ENCODE measurements around the gene NFIC. TPM values are rescaled to one million over a fixed set of nuclear protein-coding genes. Genes with fewer than 3 reads are reported as not detected.
A peak's percentile ranks its signal among the peaks of the same experiment; 100 is the strongest.

Gene NFIC
- polyA plus RNA-seq, 1 of the 3 experiments (the other 2 are of a cell fraction): 7.2 TPM

DNA sequence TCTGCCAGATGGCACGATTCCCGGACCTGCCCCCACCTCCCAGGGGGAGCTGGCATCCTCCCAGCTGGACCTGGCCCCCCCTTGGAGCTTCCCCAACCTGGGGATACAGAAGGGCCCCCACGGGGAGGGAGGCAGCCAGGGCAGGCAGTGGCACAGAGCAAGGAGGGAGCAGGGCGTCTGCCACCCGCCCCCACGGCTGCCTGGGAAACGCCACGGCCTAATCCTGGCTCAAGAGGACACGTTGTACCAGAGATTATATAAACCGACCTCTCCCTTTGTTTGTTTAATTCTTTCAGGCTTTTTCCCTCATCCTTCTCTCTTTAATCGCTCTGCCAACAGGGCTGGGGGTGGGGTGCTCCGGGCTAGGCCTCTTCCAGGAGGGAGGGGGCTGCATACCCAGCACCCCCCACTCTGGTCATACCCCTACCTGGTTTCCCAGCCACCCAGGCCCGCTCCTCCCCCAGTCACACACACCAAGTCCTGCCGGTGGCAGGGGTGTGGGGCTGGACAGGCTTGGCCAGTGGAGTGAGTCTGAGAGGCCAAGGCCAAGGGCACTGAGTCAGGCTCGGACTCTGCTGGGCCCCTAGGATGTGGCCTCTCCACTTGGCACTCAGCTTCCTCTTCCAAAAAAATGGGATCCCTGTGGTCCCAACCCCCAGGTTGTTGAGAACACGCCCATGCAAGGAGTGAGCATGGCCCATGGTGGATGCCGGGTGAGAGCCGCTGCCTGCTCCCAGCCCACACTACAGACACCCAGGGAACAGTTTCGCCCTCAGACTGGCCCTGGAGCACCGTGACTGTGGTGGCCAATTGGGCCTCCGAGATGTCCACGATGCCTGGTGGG is 29.5 kb upstream of the NFIC start:
- DNase-seq: peak; percentile 76
- no peaks in the 10 kb centered on the region for H3K79me2 ChIP-seq (ENCODE audit: insufficient read depth)
- no peaks in the 10 kb centered on the region for H4K20me1 ChIP-seq (ENCODE audit: insufficient read depth)
- H3F3A ChIP-seq (replicated peaks; ENCODE audit: insufficient read depth): no peaks in the 10 kb centered on the region
- H3K9me3 ChIP-seq: no peaks in the 10 kb centered on the region
- H2AFZ ChIP-seq (ENCODE audit: low read depth): peak overlapping the region; percentile 69
- H3K27ac ChIP-seq (ENCODE audit: low read depth in 2 of 2, low read length in 1 of 2): peak overlapping the region; percentile 40 to 83
- 42% methylated on average over 12 of the region's 22 CpGs for WGBS (ENCODE audit: low lambda C conversion rate)
- H3K9me2 ChIP-seq: no peaks in the 10 kb centered on the region
- H3K36me3 ChIP-seq (replicated peaks in 1 of 2; ENCODE audit: control insufficient read depth in 1 of 2, insufficient read depth in 2 of 2, low read length in 1 of 2): no peaks in the 10 kb centered on the region
- H3K4me3 ChIP-seq (ENCODE audit: low read depth in 2 of 2, low read length in 1 of 2): no peak overlapping the region
- H3K4me1 ChIP-seq (ENCODE audit: control insufficient read depth in 1 of 2, insufficient read depth in 2 of 2, low read depth in 1 of 2, low read length in 1 of 2): peaks cover 7 to 23% of the 10 kb centered on the region in 2 experiments; a peak in 3 of 4 replicates
- 0 out of 2 replicates have a peak overlapping the region, but pooled peaks have one; percentile 42 for H3K4me2 ChIP-seq
- CTCF ChIA-PET: interaction anchor here (0.6 to 2.7 kb wide), 7 partner anchors 9 to 148 kb away, joined by 3 to 15 read pairs (median 5); no protein-coding TSS in a partner anchor
- H3K27me3 ChIP-seq (ENCODE audit: insufficient read depth): no peaks in the 10 kb centered on the region
- H3K9ac ChIP-seq: no peak overlapping the region
- TF ChIP-seq TCF12 (IDR thresholded peaks at IDR 0.05): no peak
- no peak for TF ChIP-seq TAF1 (IDR thresholded peaks at IDR 0.05; ENCODE audit: borderline replicate concordance, low read depth, low read length)
- TF ChIP-seq SIN3A (IDR thresholded peaks at IDR 0.05; ENCODE audit: borderline replicate concordance, low read depth, low read length): no peak
- TF ChIP-seq GATA2 (CRISPR knock-in tag; IDR thresholded peaks at IDR 0.05): no peak
- no peak for TF ChIP-seq SMC3 (IDR thresholded peaks at IDR 0.05; ENCODE audit: low read depth, low read length)
- TF ChIP-seq JUND (IDR thresholded peaks at IDR 0.05): no peak
- 0 out of 2 replicates have a peak, but pooled peaks have one; percentile 19 for TF ChIP-seq MAX (IDR thresholded peaks at IDR 0.05; ENCODE audit: low read depth)
- no peak for TF ChIP-seq RFX5 (IDR thresholded peaks at IDR 0.05; ENCODE audit: low read length)
- TF ChIP-seq CHD2 (IDR thresholded peaks at IDR 0.05; ENCODE audit: low read length, partially characterized antibody): no peak
- TF ChIP-seq FOXJ3 (CRISPR knock-in tag; IDR thresholded peaks at IDR 0.05): 0 out of 2 replicates have a peak, but pooled peaks have one; percentile 52
- no peak for TF ChIP-seq YY1 (IDR thresholded peaks at IDR 0.05; ENCODE audit: low read depth)
- TF ChIP-seq NFIC (IDR thresholded peaks at IDR 0.05; ENCODE audit: borderline replicate concordance): peak; percentile 84
- TF ChIP-seq EP300 (IDR thresholded peaks at IDR 0.05; ENCODE audit: borderline replicate concordance in 1 of 2, low read depth in 1 of 2, low read length in 1 of 2): 0 out of 4 replicates have a peak, but pooled peaks of 1 of the 2 experiments have one; percentile 26
- TF ChIP-seq, protein P1, sequence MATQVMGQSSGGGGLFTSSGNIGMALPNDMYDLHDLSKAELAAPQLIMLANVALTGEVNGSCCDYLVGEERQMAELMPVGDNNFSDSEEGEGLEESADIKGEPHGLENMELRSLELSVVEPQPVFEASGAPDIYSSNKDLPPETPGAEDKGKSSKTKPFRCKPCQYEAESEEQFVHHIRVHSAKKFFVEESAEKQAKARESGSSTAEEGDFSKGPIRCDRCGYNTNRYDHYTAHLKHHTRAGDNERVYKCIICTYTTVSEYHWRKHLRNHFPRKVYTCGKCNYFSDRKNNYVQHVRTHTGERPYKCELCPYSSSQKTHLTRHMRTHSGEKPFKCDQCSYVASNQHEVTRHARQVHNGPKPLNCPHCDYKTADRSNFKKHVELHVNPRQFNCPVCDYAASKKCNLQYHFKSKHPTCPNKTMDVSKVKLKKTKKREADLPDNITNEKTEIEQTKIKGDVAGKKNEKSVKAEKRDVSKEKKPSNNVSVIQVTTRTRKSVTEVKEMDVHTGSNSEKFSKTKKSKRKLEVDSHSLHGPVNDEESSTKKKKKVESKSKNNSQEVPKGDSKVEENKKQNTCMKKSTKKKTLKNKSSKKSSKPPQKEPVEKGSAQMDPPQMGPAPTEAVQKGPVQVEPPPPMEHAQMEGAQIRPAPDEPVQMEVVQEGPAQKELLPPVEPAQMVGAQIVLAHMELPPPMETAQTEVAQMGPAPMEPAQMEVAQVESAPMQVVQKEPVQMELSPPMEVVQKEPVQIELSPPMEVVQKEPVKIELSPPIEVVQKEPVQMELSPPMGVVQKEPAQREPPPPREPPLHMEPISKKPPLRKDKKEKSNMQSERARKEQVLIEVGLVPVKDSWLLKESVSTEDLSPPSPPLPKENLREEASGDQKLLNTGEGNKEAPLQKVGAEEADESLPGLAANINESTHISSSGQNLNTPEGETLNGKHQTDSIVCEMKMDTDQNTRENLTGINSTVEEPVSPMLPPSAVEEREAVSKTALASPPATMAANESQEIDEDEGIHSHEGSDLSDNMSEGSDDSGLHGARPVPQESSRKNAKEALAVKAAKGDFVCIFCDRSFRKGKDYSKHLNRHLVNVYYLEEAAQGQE (IDR thresholded peaks at IDR 0.05; ENCODE audit: low read depth, low read length): no peak
- POLR2A ChIA-PET: interaction anchor here (0.9 to 1.1 kb wide), 3 partner anchors 51 to 105 kb away, joined by 3 to 4 read pairs (median 3); no protein-coding TSS in a partner anchor

All from SK-N-SH (cell line).